Stimulated activated CD4-positive, alpha-beta T cell treated with anti-CD3 and anti-CD28 coated beads, Interleukin-1b, Interleukin-23, amount 100 ng/mL, for 48 hours (primary cell): Measurements from ENCODE around the gene TMEM139.
A peak's percentile ranks its signal among the peaks of the same experiment; 100 is the strongest.
"Not testable (repeated sequence)": the region's sequence is repeated elsewhere in the genome, so short reads cannot be mapped to it uniquely, and the experiment has no call there.

Experiments
- DNase-seq: peaks from one replicate; pipeline ENCODE4 v3.0.0-alpha.2; 2020

The TMEM139 gene

GRCh38 chr7:143289888-143290287 is 5.1 kb downstream of the TMEM139 start:
- not testable (repeated sequence) for DNase-seq

- no peak for DNase-seq
These were observed 5.5 kb downstream of the TMEM139 start for GRCh38 chr7:143290293-143290692.

- no peak for DNase-seq
These were observed 8.1 kb downstream of the TMEM139 start for GRCh38 chr7:143292876-143293275.

GRCh38 chr7:143295870-143296269 is 11.1 kb downstream of the TMEM139 start:
- DNase-seq, result no peak

GRCh38 chr7:143296686-143297085 is 11.9 kb downstream of the TMEM139 start:
- DNase-seq, result no peak

- DNase-seq, result no peak
These were observed 14.6 kb downstream of the TMEM139 start for GRCh38 chr7:143299346-143299745.

DNA sequence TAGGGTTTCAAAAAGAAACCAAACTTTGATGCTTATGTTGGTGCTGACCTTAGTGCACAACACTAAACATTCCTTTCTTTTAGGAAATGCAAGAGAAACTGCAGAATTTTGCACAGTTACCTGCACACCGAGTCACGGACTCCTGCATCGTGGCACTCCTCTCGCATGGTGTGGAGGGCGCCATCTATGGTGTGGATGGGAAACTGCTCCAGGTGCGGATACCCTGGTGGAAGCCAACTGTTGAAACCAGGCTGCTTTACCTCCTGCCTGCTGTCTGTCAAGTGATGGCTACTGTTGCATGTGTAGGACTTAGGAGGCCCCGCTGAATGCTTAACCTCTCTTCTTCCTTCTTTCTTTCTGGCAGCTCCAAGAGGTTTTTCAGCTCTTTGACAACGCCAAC is 15.1 kb downstream of the TMEM139 start:
- DNase-seq, result peak; percentile 59

DNA sequence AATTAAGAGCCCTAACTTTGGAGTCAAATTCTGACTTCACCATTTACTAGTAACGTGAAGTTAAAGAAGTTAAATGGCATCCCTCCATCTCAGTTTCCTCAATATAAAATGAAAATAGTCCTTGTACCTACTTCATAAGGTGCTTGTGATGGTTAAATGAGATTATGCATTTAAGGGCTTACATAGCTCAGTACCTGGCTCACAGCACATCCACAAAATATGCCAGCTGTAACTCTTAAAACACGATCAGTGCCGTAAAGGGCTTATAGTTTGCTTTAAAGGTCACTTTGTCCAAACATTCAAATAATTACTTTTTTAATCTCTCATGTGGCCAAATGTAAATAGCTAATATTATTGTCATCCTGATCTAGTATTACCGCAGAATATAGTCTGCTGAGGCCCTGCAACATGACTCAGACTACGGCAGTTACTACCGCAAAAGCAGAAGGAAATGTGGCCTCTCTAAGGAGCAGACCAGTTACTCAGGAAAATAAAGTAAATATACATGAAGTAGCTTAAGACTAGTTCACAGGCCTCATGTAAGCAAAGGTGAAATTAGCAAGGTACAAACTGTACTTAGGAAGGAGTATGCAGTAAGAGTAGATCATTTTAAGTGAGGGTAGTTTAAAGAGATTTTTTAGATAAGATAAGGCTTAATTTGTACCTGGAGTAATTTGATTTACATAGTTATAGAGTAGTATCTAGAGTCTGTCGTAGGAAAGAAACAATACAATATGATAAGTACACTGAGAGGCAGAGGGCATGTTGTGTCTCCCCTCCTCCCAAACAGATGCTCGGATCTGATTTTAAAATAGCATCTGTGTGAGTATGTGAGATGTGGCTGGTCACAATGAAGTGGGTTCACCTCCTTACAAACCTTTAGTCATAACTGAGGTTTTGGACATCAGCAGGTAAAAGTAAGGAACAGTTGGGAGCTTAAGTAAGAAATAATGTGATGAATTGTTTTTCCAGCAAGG is 16.5 kb downstream of the TMEM139 start:
- no peak for DNase-seq

GRCh38 chr7:143303733-143304132 is 19.0 kb downstream of the TMEM139 start:
- DNase-seq, result no peak

DNA sequence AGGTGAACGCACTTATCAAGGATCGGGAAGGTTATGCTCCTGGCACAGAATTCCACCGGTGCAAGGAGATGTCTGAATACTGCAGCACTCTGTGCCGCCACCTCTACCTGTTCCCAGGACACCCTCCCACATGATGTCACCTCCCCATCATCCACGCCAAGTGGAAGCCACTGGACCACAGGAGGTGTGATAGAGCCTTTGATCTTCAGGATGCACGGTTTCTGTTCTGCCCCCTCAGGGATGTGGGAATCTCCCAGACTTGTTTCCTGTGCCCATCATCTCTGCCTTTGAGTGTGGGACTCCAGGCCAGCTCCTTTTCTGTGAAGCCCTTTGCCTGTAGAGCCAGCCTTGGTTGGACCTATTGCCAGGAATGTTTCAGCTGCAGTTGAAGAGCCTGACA is 20.2 kb downstream of the TMEM139 start:
- no peak for DNase-seq

DNA sequence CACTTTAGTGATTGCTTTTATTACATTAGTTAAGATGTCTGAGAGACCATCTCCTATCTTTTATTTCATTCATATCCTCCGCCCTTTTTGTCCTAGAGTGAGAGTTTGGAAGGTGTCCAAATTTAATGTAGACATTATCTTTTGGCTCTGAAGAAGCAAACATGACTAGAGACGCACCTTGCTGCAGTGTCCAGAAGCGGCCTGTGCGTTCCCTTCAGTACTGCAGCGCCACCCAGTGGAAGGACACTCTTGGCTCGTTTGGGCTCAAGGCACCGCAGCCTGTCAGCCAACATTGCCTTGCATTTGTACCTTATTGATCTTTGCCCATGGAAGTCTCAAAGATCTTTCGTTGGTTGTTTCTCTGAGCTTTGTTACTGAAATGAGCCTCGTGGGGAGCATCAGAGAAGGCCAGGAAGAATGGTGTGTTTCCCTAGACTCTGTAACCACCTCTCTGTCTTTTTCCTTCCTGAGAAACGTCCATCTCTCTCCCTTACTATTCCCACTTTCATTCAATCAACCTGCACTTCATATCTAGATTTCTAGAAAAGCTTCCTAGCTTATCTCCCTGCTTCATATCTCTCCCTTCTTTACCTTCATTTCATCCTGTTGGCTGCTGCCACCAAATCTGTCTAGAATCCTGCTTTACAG is 20.8 kb downstream of the TMEM139 start:
- DNase-seq, result peak; percentile 72

DNA sequence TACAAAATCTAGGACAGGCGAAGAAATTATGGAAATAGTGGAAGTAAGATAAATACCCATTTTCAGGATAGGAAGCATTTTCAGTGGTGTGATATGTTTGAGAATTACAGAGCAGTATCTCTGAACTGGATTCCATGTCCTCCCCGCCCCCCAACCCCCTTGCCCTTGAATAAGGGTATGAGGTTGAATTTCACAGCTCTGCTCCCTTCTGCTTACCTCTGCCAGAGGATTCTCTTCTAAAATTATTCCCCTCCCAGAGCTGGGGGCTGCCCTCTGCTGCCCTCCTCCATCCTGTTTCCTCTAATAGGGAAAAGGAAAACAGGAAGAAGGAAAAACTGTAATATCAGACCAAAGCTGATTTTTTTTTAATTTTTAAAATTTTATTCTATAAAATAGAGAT is 23.9 kb downstream of the TMEM139 start:
- no peak for DNase-seq

DNA sequence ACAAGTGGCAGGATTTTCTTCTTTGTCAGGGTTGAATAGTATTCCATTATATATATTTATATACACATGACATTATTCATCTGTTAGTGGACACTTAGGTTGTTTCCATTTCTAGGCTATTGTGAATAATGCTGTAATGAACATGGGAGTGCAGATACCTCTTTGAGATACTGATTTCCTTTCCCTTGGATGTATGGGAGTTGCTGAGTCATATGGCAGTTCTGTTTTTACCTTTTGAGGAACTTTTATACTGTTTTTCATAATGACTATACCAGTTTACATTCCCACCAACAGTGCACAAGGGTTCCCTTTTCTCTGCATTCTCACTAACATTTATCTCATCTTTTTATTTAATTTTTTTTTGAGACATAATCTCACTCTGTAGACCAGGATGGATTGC is 29.4 kb downstream of the TMEM139 start:
- DNase-seq, result no peak

DNA sequence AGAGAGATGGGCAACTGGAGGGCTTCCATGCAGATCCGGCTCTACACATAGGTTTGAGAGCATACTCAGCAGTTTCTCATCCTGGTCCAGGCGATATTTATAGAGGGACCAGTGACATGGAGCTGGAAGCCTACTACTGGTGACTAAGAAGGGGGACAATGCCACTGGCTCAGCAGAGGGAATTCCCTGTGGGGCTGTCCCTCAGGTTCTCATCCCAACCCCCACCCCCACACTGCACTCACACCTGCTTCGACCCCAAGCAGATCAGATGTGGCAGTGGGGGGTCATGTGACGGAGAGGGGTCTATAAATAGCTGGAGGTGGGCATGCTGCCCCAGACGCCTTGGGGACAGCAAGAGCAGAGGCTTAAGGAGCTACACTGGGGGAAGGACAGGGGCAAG is 31.0 kb downstream of the TMEM139 start, which contains the start of gene CLCN1:
CLCN1 (plus strand) TSS at position 336 of the 400 bp plus-strand sequence. CDS start 102 bp downstream, outside the sequence.
- no peak for DNase-seq

- no peak for DNase-seq
These were observed 31.7 kb downstream of the TMEM139 start for GRCh38 chr7:143316492-143316891.

GRCh38 chr7:143318661-143319060 is 33.9 kb downstream of the TMEM139 start:
- no peak for DNase-seq

- DNase-seq, result no peak
These were observed 35.9 kb downstream of the TMEM139 start for GRCh38 chr7:143320620-143321019.

- DNase-seq, result no peak
These were observed 36.5 kb downstream of the TMEM139 start for GRCh38 chr7:143321242-143321641.

- no peak for DNase-seq
These were observed 37.0 kb downstream of the TMEM139 start for GRCh38 chr7:143321734-143322133.

DNA sequence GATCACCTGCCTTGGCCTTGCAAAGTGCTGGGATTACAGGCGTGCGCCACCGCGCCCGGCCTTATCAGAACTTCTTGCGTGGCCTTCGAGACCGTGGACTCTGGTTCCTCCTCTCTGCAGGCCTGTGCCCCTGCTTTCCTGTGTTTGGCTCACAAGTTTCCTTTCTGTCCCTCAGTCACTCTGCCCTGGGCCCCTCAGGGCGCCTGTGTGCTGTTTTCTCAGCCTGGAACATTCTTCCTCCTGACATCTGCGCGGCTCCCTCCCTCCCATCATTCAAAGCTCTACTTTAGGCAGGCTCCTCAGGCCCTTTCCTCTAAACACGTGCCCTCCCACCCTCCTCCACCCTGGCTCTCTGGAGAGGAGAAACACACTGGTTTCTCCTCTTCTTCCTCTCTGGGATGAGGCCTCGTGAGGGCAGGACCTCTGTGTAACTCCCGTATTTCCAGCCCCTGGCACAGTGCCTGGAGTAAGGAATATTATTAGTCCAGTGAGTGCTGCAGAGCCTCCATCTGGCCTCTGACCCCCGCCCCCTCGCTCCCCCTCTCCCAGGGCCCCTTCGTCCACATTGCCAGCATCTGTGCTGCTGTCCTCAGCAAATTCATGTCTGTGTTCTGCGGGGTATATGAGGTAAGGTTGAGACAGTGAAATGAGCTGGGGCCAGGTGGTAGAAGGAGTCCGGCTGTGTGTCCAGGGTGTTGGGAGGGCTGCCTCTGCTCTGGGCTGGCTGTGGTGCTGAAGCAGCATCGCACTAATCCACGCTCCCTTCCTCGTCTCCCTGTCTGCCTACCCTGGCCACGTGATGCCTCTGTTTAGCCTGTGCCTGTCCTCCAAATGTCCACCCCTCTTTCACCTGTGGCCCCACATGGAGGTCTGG is 38.2 kb downstream of the TMEM139 start:
- DNase-seq, result no peak

- DNase-seq, result no peak
These were observed 38.9 kb downstream of the TMEM139 start for GRCh38 chr7:143323653-143324052.

DNA sequence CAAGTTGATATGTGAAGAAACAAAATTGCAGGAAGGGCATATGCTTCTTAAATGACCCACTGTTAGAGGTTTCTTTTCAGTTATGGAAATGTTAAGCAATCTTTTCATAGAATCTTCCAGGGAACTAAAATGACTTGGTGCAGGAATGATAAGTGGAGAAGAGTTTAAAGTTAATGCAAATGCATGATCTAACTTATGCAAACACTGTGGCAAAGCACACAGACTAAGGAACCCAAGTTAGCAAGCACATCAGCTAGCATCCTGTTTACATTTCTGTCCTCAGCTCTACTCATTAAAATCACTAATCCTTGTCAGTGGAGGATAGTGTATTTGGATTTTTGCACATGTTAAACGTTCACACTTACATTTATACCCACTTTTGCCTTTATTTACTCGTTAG is 40.5 kb downstream of the TMEM139 start:
- DNase-seq, result no peak

GRCh38 chr7:143327903-143328302 is 43.1 kb downstream of the TMEM139 start:
- DNase-seq, result no peak
